ENCODE measurements around the gene SERPINA4.

Gene SERPINA4

GRCh38 chr14:94595912-94596311 is 34.7 kb downstream of the SERPINA4 start:
- Histone ChIP-seq H3K27ac (ENCODE audit: extremely low read depth, low read depth, low read length) (no peak overlapping the region), H3K4me1 (ENCODE audit: control insufficient read depth, insufficient read depth, low read length) (no peaks in the 10 kb centered on the region; the same call in 1 of the 2 replicates), H3K9me3 (ENCODE audit: control insufficient read depth, insufficient read depth, low read depth, low read length) (no peaks in the 10 kb centered on the region), H3K4me3 (ENCODE audit: low read depth, low read length) (no peak overlapping the region), H3K36me3 (ENCODE audit: control insufficient read depth in 2 of 2, insufficient read depth in 1 of 2, low read length in 2 of 2) (no peaks in the 10 kb centered on the region)
- CTCF ChIA-PET = no interaction called here
- POLR2A ChIA-PET = no interaction called here
- TF ChIP-seq ZNF18 (tag by site-specific recombination; IDR thresholded peaks at IDR 0.05) = no peak
- TF ChIP-seq ZSCAN23 (tag by site-specific recombination; IDR thresholded peaks at IDR 0.05) = no peak
- TF ChIP-seq REST (tag by site-specific recombination; IDR thresholded peaks at IDR 0.05) = no peak
- no peak for TF ChIP-seq ZBTB48 (tag by site-specific recombination; IDR thresholded peaks at IDR 0.05)
- no peak for TF ChIP-seq ZNF292 (tag by site-specific recombination; IDR thresholded peaks at IDR 0.05; ENCODE audit: borderline replicate concordance, low read depth)
- no peak for TF ChIP-seq ZNF791 (tag by site-specific recombination; IDR thresholded peaks at IDR 0.05)
- no peak for TF ChIP-seq ZNF121 (tag by site-specific recombination; IDR thresholded peaks at IDR 0.05)
- no peak for TF ChIP-seq ZNF488 (tag by site-specific recombination; IDR thresholded peaks at IDR 0.05)

- POLR2A ChIA-PET = no interaction called here
- Histone ChIP-seq H3K27ac (ENCODE audit: extremely low read depth, low read depth, low read length) (no peak overlapping the region), H3K36me3 (ENCODE audit: control insufficient read depth in 2 of 2, insufficient read depth in 1 of 2, low read length in 2 of 2) (no peaks in the 10 kb centered on the region), H3K9me3 (ENCODE audit: control insufficient read depth, insufficient read depth, low read depth, low read length) (no peaks in the 10 kb centered on the region), H3K4me3 (ENCODE audit: low read depth, low read length) (no peak overlapping the region), H3K4me1 (ENCODE audit: control insufficient read depth, insufficient read depth, low read length) (no peaks in the 10 kb centered on the region; the same call in 1 of the 2 replicates)
- CTCF ChIA-PET = no interaction called here
- no peak for TF ChIP-seq ZNF518A (tag by site-specific recombination; conservative IDR thresholded peaks at IDR 0.05; ENCODE audit: low read depth)
- no peak for TF ChIP-seq SP2 (tag by site-specific recombination; IDR thresholded peaks at IDR 0.05)
- no peak for TF ChIP-seq ZNF571 (tag by site-specific recombination; IDR thresholded peaks at IDR 0.05)
- no peak for TF ChIP-seq ZNF404 (tag by site-specific recombination; IDR thresholded peaks at IDR 0.05)
- TF ChIP-seq ZNF211 (tag by site-specific recombination; IDR thresholded peaks at IDR 0.05; ENCODE audit: low read depth) = no peak
- TF ChIP-seq ZNF654 (tag by site-specific recombination; IDR thresholded peaks at IDR 0.05; ENCODE audit: low read depth) = no peak
- no peak for TF ChIP-seq ZNF621 (tag by site-specific recombination; IDR thresholded peaks at IDR 0.05)
- no peak for TF ChIP-seq ZNF707 (tag by site-specific recombination; IDR thresholded peaks at IDR 0.05)
- no peak for TF ChIP-seq ZNF112 (tag by site-specific recombination; IDR thresholded peaks at IDR 0.05)
- no peak for TF ChIP-seq ZNF391 (tag by site-specific recombination; IDR thresholded peaks at IDR 0.05; ENCODE audit: borderline replicate concordance, low read depth)
- no peak for TF ChIP-seq ZNF692 (tag by site-specific recombination; IDR thresholded peaks at IDR 0.05)
- TF ChIP-seq ZNF785 (tag by site-specific recombination; IDR thresholded peaks at IDR 0.05) = no peak
- no peak for TF ChIP-seq ZNF10 (tag by site-specific recombination; IDR thresholded peaks at IDR 0.05)
- TF ChIP-seq ZNF660 (tag by site-specific recombination; IDR thresholded peaks at IDR 0.05) = no peak
- TF ChIP-seq ZIC2 (tag by site-specific recombination; IDR thresholded peaks at IDR 0.05) = no peak
Measured at GRCh38 chr14:94596361-94596760, 35.1 kb downstream of the SERPINA4 start.

Measured in HEK293 (cell line).